Cardiac septum (tissue), 1 donor: ENCODE data around the gene LTN1. TPM values are rescaled to one million over a fixed set of nuclear protein-coding genes. Genes with fewer than 3 reads are reported as not detected.

Experiments used
- DNase-seq: peaks from one replicate; pipeline ENCODE4 v3.0.0-alpha.2; 2020; ENCODE audit warnings: low spot score
- intact Hi-C: fragments of 100-400 bp; cut with DNase I; formaldehyde crosslinking; loops from one replicate; pipeline ENCODE4 v1.14.0; 2022
- total RNA-seq: library from RNA; stranded (reverse); fragmentation: NEBNext Ultra II Directional; extraction: Animal tissue kit (Norgen Biotek cat#: 25700); gene quantifications from one replicate; pipeline ENCODE4 v1.2.1, GENCODE V29; 2021
- donor health status: DM: no; HTN: no; CAD: no.

Gene LTN1
- total RNA-seq, 1 donor from 2014 or later = 18.6 TPM

DNA sequence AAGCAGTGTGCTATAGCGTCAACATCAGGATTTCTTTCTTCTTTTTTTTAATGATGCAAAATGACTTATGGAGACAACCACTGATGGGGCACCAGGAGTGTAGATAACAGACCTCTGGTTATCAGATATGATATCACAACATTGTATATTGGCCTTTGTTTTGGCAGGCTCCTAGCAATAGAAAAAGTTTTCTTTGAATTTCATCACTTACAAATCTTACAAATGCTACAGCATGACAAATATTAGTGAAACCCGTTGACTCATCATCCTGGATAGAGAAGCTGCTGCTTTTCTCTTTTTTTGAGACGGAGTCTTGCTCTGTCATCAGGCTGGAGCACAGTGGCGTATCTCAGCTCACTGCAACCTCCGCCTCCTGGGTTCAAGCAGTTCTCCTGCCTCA, 92.9 kb downstream of the LTN1 start:
- intact Hi-C loops = no loop called here
- no peak for DNase-seq

DNA sequence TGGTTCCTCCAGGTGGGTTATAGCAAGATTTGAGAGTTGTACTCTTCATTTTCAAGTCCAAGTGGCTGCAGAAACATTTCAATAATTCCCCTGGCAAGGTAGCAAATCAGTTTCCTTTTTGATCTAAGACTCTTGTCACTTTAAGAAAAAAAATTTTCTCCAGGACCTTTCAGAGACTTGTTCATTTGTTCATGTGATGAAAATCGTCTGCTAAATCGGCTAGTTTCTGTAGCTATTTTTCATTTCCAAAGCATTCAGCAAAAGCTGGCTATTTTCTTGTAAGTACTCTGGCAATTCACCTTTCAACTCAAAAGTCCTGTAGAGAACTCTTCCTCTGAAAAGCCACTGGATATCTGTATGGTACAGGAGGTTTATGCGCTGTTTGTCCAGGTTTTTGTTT, 93.5 kb downstream of the LTN1 start:
- intact Hi-C loops = no loop called here
- DNase-seq = no peak

DNA sequence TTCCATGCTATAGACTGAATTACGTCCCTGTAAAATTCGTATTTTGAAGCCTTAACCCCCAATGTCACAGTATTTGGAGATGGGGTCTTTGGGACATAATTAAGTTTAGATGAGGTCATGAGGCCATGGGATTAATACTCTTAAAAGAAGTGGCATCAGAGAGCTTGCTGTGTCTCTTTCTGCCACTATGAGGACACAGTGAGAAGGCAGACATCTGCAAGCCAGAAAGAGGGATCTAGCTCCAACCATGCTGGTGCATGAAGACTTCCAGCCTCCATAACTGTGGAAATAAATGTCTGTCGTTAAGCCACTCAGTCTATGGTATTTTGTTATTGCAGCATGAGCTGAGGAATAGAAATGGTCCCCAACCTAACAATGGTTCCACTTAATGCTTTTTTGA, 99.0 kb downstream of the LTN1 start:
- DNase-seq = no peak
- intact Hi-C loops = no loop called here

DNA sequence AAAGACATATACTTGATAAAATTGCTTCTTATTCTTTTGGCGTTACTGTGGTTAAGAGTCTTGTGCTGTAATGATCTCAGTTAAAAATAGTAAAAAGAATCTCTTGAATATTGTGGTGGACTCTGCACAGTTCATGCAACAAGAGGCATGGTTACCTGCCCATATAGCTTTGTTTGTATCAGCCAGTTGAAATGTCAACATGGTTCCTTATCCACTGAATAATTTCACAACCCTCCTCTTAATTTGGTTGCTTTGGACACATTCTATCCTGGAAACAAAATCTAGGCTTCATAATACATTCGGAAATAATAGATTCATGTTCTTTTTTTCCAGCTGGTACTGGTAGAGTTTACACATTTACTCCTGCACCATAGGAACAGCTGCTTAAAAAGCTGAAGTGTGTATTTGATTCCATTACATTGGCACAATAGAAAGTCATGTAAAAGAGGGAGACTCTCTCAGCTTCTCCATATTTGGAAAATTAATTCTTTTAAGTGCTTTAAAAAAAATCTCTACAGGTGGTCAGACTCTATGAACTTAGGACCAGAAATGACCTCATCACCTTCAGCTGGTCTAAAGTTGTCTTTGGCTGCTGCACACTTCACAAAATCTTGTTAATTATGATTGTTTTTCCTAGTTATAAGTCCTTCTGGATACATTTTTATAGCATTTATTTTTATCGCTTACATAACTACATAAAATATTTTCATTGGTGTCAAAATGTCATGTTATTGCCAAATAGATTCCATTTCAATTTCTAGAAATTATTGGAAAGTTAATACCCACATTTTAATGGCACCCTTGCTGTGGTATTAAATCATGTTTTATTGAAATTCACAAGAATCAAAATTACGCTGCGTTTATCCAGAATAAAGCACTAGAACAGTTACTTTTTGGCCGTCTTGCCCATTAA, 100.2 kb downstream of the LTN1 start:
- no peak for DNase-seq
- intact Hi-C loops = no loop called here

DNA sequence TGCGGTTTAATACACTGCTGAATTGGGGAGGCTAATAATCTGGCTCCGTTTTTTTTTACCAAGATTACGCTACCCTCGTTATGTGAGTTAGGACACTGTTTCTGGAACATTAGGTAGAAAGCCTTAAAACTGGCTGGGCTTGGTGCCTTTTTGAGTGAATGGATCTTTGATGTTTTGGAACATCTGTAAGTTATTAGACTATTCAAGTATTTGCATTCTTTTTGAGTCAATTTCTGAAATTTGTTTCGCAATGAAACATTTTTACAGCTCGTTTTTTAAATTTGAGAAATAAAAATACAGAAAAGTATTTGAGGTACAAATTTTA, 106.9 kb downstream of the LTN1 start:
- intact Hi-C loops = no loop called here
- no peak for DNase-seq

DNA sequence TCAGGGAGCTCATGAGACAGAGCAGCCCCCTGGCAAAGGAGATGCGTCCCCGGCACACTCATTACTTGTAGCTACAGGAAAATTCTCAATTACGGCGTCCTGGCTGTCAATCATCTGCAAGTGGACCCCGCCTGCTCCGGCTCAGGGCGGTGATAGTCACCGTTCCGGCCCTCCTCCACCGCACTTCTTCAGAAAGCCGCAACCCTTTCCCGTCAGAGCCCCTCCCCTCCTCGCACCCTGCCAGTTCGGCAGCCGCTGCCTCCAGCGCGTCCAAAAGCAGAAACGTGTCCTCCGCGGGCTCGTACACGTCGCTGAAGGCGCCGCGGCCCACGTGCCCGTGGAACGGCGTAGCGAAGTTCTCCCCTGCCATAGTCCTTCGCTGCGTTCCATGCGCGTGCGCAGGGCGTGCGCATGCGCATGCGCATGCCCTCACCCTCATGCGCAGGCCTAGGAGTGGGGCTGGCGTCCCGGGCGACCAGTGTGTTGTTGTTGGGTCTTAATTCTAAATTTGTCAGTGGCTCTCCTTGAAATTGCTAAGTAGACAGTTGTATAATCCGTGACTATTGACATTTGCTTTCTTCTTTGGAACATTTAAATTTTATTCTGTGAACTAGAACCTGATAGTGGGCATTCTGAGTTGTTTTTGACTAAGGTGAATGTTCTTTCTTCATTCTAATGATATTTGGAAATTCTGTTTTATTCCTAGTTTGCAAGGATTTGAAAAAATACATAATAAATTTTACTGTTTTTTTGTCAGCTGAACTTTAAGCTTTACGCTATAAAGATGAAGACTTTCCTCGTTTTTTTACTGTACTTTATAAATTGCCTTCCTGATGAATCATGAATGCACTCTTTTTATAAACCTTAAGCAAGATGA, 107.5 kb downstream of the LTN1 start:
- DNase-seq = peak; percentile 93
- intact Hi-C loops = no loop called here

DNA sequence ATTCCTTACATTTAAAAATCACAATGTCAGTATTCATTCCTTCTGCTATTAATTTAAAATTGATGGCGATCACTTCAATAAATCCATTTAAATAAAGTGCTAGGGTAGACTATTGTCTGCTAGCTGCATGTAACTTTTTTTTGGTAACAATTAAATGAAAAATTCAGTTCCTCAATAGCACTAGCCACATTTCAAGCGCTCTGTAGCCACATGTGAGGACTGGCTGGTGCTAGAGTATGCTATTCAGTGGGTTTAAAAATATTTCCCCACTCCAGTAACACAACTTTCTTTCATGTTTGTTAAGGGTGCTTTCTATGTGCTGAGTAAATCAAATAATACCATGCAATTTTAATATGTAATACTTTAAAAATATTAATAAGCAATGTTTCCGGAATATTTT, 108.2 kb downstream of the LTN1 start:
- no peak for DNase-seq
- intact Hi-C loops = no loop called here

DNA sequence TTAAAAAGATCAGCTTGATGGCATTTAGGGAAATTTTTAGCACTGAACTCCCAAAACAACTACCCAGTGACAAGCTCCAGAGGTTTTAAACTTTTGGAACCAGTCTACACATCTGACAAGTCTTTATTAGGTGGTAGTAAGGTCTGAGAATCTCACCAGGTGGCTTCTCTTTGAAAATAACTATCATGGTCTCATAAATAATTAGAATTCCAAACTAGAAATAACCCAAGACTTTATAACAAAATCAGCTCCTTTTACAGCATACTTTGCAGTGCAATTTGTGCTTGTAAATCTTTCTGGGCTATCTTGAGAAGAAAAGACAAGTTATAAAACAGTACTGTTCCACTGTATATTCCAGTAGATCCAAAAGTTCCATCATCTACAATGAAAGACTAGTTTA, 108.7 kb downstream of the LTN1 start:
- DNase-seq = no peak
- intact Hi-C loops = no loop called here

DNA sequence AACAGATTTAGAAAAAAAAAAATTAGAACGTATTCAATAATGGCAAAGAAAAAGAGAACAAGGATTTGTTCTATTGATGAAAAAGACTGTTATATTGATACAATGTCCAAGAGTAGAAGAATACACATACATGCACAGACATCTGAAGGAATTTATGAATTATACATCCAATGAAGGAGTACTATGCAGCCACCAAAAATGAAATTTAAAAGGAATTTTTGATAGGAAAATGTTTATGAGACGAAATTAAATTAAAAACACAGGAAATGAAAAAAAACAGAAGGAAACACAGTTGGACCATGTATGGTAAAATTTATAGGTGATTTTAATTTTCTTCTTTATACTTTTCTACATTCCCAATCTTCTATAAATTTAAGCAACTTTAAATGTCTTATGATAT, 110.3 kb downstream of the LTN1 start:
- intact Hi-C loops = no loop called here
- DNase-seq = no peak

Other genes with a start within 250 kb of the LTN1 start
- gene RWDD2B, start 26.5 kb upstream of the LTN1 start, total RNA-seq = 10.3 TPM
- 37.8 TPM for gene USP16, start 31.8 kb upstream of the LTN1 start, total RNA-seq
- 116 TPM for gene CCT8, start 80.8 kb upstream of the LTN1 start, total RNA-seq
- 85.8 TPM for gene MAP3K7CL, start 137.8 kb upstream of the LTN1 start, total RNA-seq